ENCODE results near the gene TMEM59L.

GRCh38 chr19:18660051-18660910 lies 47.6 kb downstream of the TMEM59L start:
- TF ChIP-seq POLR2A (IDR thresholded peaks at IDR 0.05; ENCODE audit: low read length) = no peak
- no peak for TF ChIP-seq GATA1 (IDR thresholded peaks at IDR 0.05; ENCODE audit: low read depth, low read length)

Measured in erythroblast (primary cell).